ENCODE data around the gene TIFAB.

Gene TIFAB

GRCh38 chr5:135466178-135467050 lies 14.3 kb upstream of the TIFAB start:
- Histone ChIP-seq H3K36me3 (ENCODE audit: insufficient read depth, low read depth, low read length) (no peaks in the 10 kb centered on the region), H3K27ac (ENCODE audit: low read length) (no peak overlapping the region), H3K4me3 (ENCODE audit: low read length) (peak overlapping the region; percentile 67)

GRCh38 chr5:135465391-135466122 lies 13.4 kb upstream of the TIFAB start:
- Histone ChIP-seq H3K27me3 (ENCODE audit: insufficient read depth, low read length) (peaks cover 100% of the 10 kb centered on the region), H3K9me3 (ENCODE audit: insufficient read depth, low read depth, low read length) (no peaks in the 10 kb centered on the region), H3K9ac (ENCODE audit: low read depth, low read length) (no peak overlapping the region), H3K36me3 (ENCODE audit: insufficient read depth, low read depth, low read length) (no peaks in the 10 kb centered on the region), H3K4me3 (ENCODE audit: low read length) (peak overlapping the region; percentile 49; the same call in 1 of the 2 replicates), H3K27ac (ENCODE audit: low read length) (no peak overlapping the region), H3K4me1 (ENCODE audit: insufficient read depth, low read length) (peaks cover 16% of the 10 kb centered on the region; the same call in 1 of the 2 replicates)

More at GRCh38 chr5:135466178-135467050, 14.3 kb upstream of the TIFAB start:
- H3K4me1 ChIP-seq (ENCODE audit: insufficient read depth, low read length) = peaks cover 16% of the 10 kb centered on the region; the same call in 1 of the 2 replicates
- H3K9me3 ChIP-seq (ENCODE audit: insufficient read depth, low read depth, low read length) = no peaks in the 10 kb centered on the region
- no peak overlapping the region for H3K9ac ChIP-seq (ENCODE audit: low read depth, low read length)
- H3K27me3 ChIP-seq (ENCODE audit: insufficient read depth, low read length) = peaks cover 100% of the 10 kb centered on the region

- no peaks in the 10 kb centered on the region for H3K9me3 ChIP-seq (ENCODE audit: insufficient read depth, low read depth, low read length)
- peaks cover 100% of the 10 kb centered on the region for H3K27me3 ChIP-seq (ENCODE audit: insufficient read depth, low read length)
- H3K4me1 ChIP-seq (ENCODE audit: insufficient read depth, low read length) = peaks cover 16% of the 10 kb centered on the region; the same call in 1 of the 2 replicates
- H3K27ac ChIP-seq (ENCODE audit: low read length) = no peak overlapping the region
- H3K36me3 ChIP-seq (ENCODE audit: insufficient read depth, low read depth, low read length) = no peaks in the 10 kb centered on the region
- H3K4me3 ChIP-seq (ENCODE audit: low read length) = no peak overlapping the region
- H3K9ac ChIP-seq (ENCODE audit: low read depth, low read length) = no peak overlapping the region
Measured at GRCh38 chr5:135462304-135462703, 10.2 kb upstream of the TIFAB start.

GRCh38 chr5:135461481-135462151 lies 9.5 kb upstream of the TIFAB start:
- Histone ChIP-seq H3K27ac (ENCODE audit: low read length) (no peak overlapping the region), H3K9ac (ENCODE audit: low read depth, low read length) (no peak overlapping the region), H3K4me1 (ENCODE audit: insufficient read depth, low read length) (peaks cover 9% of the 10 kb centered on the region; the same call in 1 of the 2 replicates), H3K9me3 (ENCODE audit: insufficient read depth, low read depth, low read length) (no peaks in the 10 kb centered on the region), H3K36me3 (ENCODE audit: insufficient read depth, low read depth, low read length) (no peaks in the 10 kb centered on the region), H3K4me3 (ENCODE audit: low read length) (no peak overlapping the region), H3K27me3 (ENCODE audit: insufficient read depth, low read length) (peaks cover 100% of the 10 kb centered on the region)

- Histone ChIP-seq H3K27ac (ENCODE audit: low read length) (no peak overlapping the region), H3K27me3 (ENCODE audit: insufficient read depth, low read length) (peaks cover 100% of the 10 kb centered on the region), H3K4me3 (ENCODE audit: low read length) (no peak overlapping the region), H3K4me1 (ENCODE audit: insufficient read depth, low read length) (peaks cover under 1% of the 10 kb centered on the region; the same call in 1 of the 2 replicates), H3K9ac (ENCODE audit: low read depth, low read length) (no peak overlapping the region), H3K9me3 (ENCODE audit: insufficient read depth, low read depth, low read length) (no peaks in the 10 kb centered on the region), H3K36me3 (ENCODE audit: insufficient read depth, low read depth, low read length) (no peaks in the 10 kb centered on the region)
Measured at GRCh38 chr5:135460246-135461033, 8.3 kb upstream of the TIFAB start.

GRCh38 chr5:135458921-135459331 lies 6.8 kb upstream of the TIFAB start:
- Histone ChIP-seq H3K9ac (ENCODE audit: low read depth, low read length) (no peak overlapping the region), H3K9me3 (ENCODE audit: insufficient read depth, low read depth, low read length) (no peaks in the 10 kb centered on the region), H3K4me1 (ENCODE audit: insufficient read depth, low read length) (no peaks in the 10 kb centered on the region), H3K27ac (ENCODE audit: low read length) (no peak overlapping the region), H3K4me3 (ENCODE audit: low read length) (no peak overlapping the region), H3K27me3 (ENCODE audit: insufficient read depth, low read length) (peaks cover 93% of the 10 kb centered on the region), H3K36me3 (ENCODE audit: insufficient read depth, low read depth, low read length) (no peaks in the 10 kb centered on the region)

- H3K4me1 ChIP-seq (ENCODE audit: insufficient read depth, low read length) = no peaks in the 10 kb centered on the region
- H3K36me3 ChIP-seq (ENCODE audit: insufficient read depth, low read depth, low read length) = no peaks in the 10 kb centered on the region
- H3K9ac ChIP-seq (ENCODE audit: low read depth, low read length) = no peak overlapping the region
- no peaks in the 10 kb centered on the region for H3K9me3 ChIP-seq (ENCODE audit: insufficient read depth, low read depth, low read length)
- peaks cover 87% of the 10 kb centered on the region for H3K27me3 ChIP-seq (ENCODE audit: insufficient read depth, low read length)
- no peak overlapping the region for H3K27ac ChIP-seq (ENCODE audit: low read length)
- H3K4me3 ChIP-seq (ENCODE audit: low read length) = no peak overlapping the region
Measured at GRCh38 chr5:135458356-135458755, 6.2 kb upstream of the TIFAB start.

- H3K27ac ChIP-seq (ENCODE audit: low read length) = no peak overlapping the region
- no peaks in the 10 kb centered on the region for H3K4me1 ChIP-seq (ENCODE audit: insufficient read depth, low read length)
- H3K9ac ChIP-seq (ENCODE audit: low read depth, low read length) = no peak overlapping the region
- H3K36me3 ChIP-seq (ENCODE audit: insufficient read depth, low read depth, low read length) = no peaks in the 10 kb centered on the region
- peaks cover 83% of the 10 kb centered on the region for H3K27me3 ChIP-seq (ENCODE audit: insufficient read depth, low read length)
- H3K4me3 ChIP-seq (ENCODE audit: low read length) = no peak overlapping the region
- H3K9me3 ChIP-seq (ENCODE audit: insufficient read depth, low read depth, low read length) = no peaks in the 10 kb centered on the region
Measured at GRCh38 chr5:135457424-135458071, 5.4 kb upstream of the TIFAB start.

GRCh38 chr5:135456238-135457099 lies 4.3 kb upstream of the TIFAB start:
- Histone ChIP-seq H3K27me3 (ENCODE audit: insufficient read depth, low read length) (peaks cover 75% of the 10 kb centered on the region), H3K27ac (ENCODE audit: low read length) (no peak overlapping the region), H3K36me3 (ENCODE audit: insufficient read depth, low read depth, low read length) (no peaks in the 10 kb centered on the region), H3K9ac (ENCODE audit: low read depth, low read length) (no peak overlapping the region), H3K4me1 (ENCODE audit: insufficient read depth, low read length) (no peaks in the 10 kb centered on the region), H3K4me3 (ENCODE audit: low read length) (no peak overlapping the region), H3K9me3 (ENCODE audit: insufficient read depth, low read depth, low read length) (no peaks in the 10 kb centered on the region)

- no peak overlapping the region for H3K27ac ChIP-seq (ENCODE audit: low read length)
- no peak overlapping the region for H3K4me3 ChIP-seq (ENCODE audit: low read length)
Measured at GRCh38 chr5:135455876-135456237, 3.7 kb upstream of the TIFAB start.

More at GRCh38 chr5:135455876-135456237, 3.7 kb upstream of the TIFAB start:
- Histone ChIP-seq H3K4me1 (ENCODE audit: insufficient read depth, low read length) (no peaks in the 10 kb centered on the region), H3K9me3 (ENCODE audit: insufficient read depth, low read depth, low read length) (no peaks in the 10 kb centered on the region), H3K27me3 (ENCODE audit: insufficient read depth, low read length) (peaks cover 72% of the 10 kb centered on the region), H3K9ac (ENCODE audit: low read depth, low read length) (no peak overlapping the region), H3K36me3 (ENCODE audit: insufficient read depth, low read depth, low read length) (no peaks in the 10 kb centered on the region)
